Uterus (tissue), 4 donors: ENCODE results near the gene C14orf132. TPM values are rescaled to one million over a fixed set of nuclear protein-coding genes. Genes with fewer than 3 reads are reported as not detected.
"Not testable (repeated sequence)": the region's sequence is repeated elsewhere in the genome, so short reads cannot be mapped to it uniquely, and the experiment has no call there.

ENCODE experiments used
- DNase-seq, 2 donors: peaks; one replicate each; pipeline ENCODE4 v3.0.0-alpha.2; 2019 to 2020
- H3K27ac ChIP-seq, 2 donors: fragments of 200-600 bp; sonication (generic); 1 replicate in 1 of 2; 2 replicates in 1 of 2; pipeline ENCODE4 v1.5.1; 2016 to 2018
- H3K27me3 ChIP-seq, 2 donors: fragments of 200-600 bp; sonication (generic); one replicate each; pipeline ENCODE4 v1.5.1; 2018 to 2019; ENCODE audit warnings: control low read depth in 1 of 2
- H3K36me3 ChIP-seq, 2 donors: fragments of 200-600 bp; sonication (generic); one replicate each; pipeline ENCODE4 v1.5.1; 2019; ENCODE audit warnings: control low read depth in 1 of 2
- H3K4me1 ChIP-seq, 2 donors: fragments of 200-600 bp; sonication (generic); one replicate each; pipeline ENCODE4 v1.5.1; 2018 to 2019; ENCODE audit warnings: control low read depth in 1 of 2
- H3K4me3 ChIP-seq, 2 donors: fragments of 200-600 bp; sonication (generic); 1 replicate in 1 of 2; 2 replicates in 1 of 2; pipeline ENCODE4 v1.5.1; 2018 to 2019; ENCODE audit warnings: mild to moderate bottlenecking in 1 of 2
- H3K9me3 ChIP-seq, 2 donors: fragments of 200-600 bp; sonication (generic); one replicate each; pipeline ENCODE4 v1.5.1; 2019; ENCODE audit warnings: control low read depth in 1 of 2
- CTCF ChIP-seq, 4 experiments: fragments of 200-600 bp in 2 of 4; fragments of 450-650 bp in 2 of 4; sonication (generic) in 2 of 4; IDR thresholded peaks; one replicate each; pipeline ENCODE4 v1.5.1; 2016 to 2019; ENCODE audit warnings: antibody characterized with exemption in 4 of 4, mild to moderate bottlenecking in 2 of 4, moderate library complexity in 1 of 4
- POLR2A ChIP-seq, 2 donors: fragments of 450-650 bp; IDR thresholded peaks; one replicate each; pipeline ENCODE4 v1.6.1; 2016; ENCODE audit warnings: antibody characterized with exemption in 2 of 2, mild to moderate bottlenecking in 1 of 2, moderate library complexity in 1 of 2
- intact Hi-C: fragments of 100-400 bp; cut with DNase I; formaldehyde crosslinking; loops from one replicate; pipeline ENCODE4 v1.15.1; 2023; ENCODE audit warnings: low total_unique reads
- total RNA-seq, 4 donors: library from RNA; depleted of rRNA in 3 of 4; stranded (reverse); fragments of >200 nt in 3 of 4; gene quantifications; one replicate each; pipeline versions ENCODE4 v1.1.0 to v1.2.4, GENCODE V29; 2014 to 2023
- donor health status: DM: yes; HTN: yes; CAD: no.

Gene C14orf132
- total RNA-seq, 4 donors from 2014 or later: 10.5 to 60.1 (median 16.0) TPM

GRCh38 chr14:96001866-96002497 is 37.2 kb upstream of the C14orf132 start:
- no peaks in the 10 kb centered on the region for H3K9me3 ChIP-seq
- H3K4me1 ChIP-seq: no peaks in the 10 kb centered on the region
- no peak overlapping the region for H3K27ac ChIP-seq
- intact Hi-C loops: no loop called here
- no peaks in the 10 kb centered on the region for H3K27me3 ChIP-seq
- no peak for TF ChIP-seq POLR2A (IDR thresholded peaks at IDR 0.05)
- TF ChIP-seq CTCF (IDR thresholded peaks at IDR 0.05): no peak
- DNase-seq: no peak
- H3K36me3 ChIP-seq: no peaks in the 10 kb centered on the region
- H3K4me3 ChIP-seq: no peak overlapping the region

- no peaks in the 10 kb centered on the region for H3K9me3 ChIP-seq
- H3K36me3 ChIP-seq: no peaks in the 10 kb centered on the region
- intact Hi-C loops: no loop called here
- no peak overlapping the region for H3K4me3 ChIP-seq
- TF ChIP-seq POLR2A (IDR thresholded peaks at IDR 0.05) (no peak), CTCF (IDR thresholded peaks at IDR 0.05) (no peak)
- no peak overlapping the region for H3K27ac ChIP-seq
- no peak for DNase-seq
- no peaks in the 10 kb centered on the region for H3K27me3 ChIP-seq
- H3K4me1 ChIP-seq: no peaks in the 10 kb centered on the region
Observed at GRCh38 chr14:96002498-96002884, 36.7 kb upstream of the C14orf132 start.

- no peak overlapping the region for H3K4me3 ChIP-seq
- no peaks in the 10 kb centered on the region for H3K36me3 ChIP-seq
- intact Hi-C loops: no loop called here
- DNase-seq: no peak
- no peaks in the 10 kb centered on the region for H3K27me3 ChIP-seq
- H3K27ac ChIP-seq: no peak overlapping the region
- H3K9me3 ChIP-seq: peaks cover 0 to 15% of the 10 kb centered on the region in 2 donors
- no peak for TF ChIP-seq POLR2A (IDR thresholded peaks at IDR 0.05)
- no peak for TF ChIP-seq CTCF (IDR thresholded peaks at IDR 0.05)
- H3K4me1 ChIP-seq: no peaks in the 10 kb centered on the region
Observed at GRCh38 chr14:96011131-96011530, 28.0 kb upstream of the C14orf132 start.

GRCh38 chr14:96011607-96012006 is 27.6 kb upstream of the C14orf132 start:
- H3K27ac ChIP-seq: no peak overlapping the region
- H3K36me3 ChIP-seq: no peaks in the 10 kb centered on the region
- intact Hi-C loops: no loop called here
- H3K4me1 ChIP-seq: no peaks in the 10 kb centered on the region
- no peak for DNase-seq
- H3K4me3 ChIP-seq: no peak overlapping the region
- no peak for TF ChIP-seq POLR2A (IDR thresholded peaks at IDR 0.05)
- TF ChIP-seq CTCF (IDR thresholded peaks at IDR 0.05): no peak
- H3K27me3 ChIP-seq: no peaks in the 10 kb centered on the region
- peaks cover 0 to 15% of the 10 kb centered on the region in 2 donors for H3K9me3 ChIP-seq

- H3K4me1 ChIP-seq, H3K4me3 ChIP-seq, intact Hi-C loops, H3K27me3 ChIP-seq, DNase-seq, H3K36me3 ChIP-seq, H3K27ac ChIP-seq: not testable (repeated sequence)
- peaks cover 0 to 15% of the 10 kb centered on the region in 2 donors for H3K9me3 ChIP-seq
Observed at GRCh38 chr14:96012757-96013156, 26.4 kb upstream of the C14orf132 start.

- DNase-seq: no peak
- H3K4me3 ChIP-seq: no peak overlapping the region
- H3K27me3 ChIP-seq: no peaks in the 10 kb centered on the region
- H3K27ac ChIP-seq: no peak overlapping the region
- intact Hi-C loops: no loop called here
- H3K4me1 ChIP-seq: no peaks in the 10 kb centered on the region
- H3K36me3 ChIP-seq: no peaks in the 10 kb centered on the region
- TF ChIP-seq POLR2A (IDR thresholded peaks at IDR 0.05): no peak
- no peak for TF ChIP-seq CTCF (IDR thresholded peaks at IDR 0.05)
- peaks cover 0 to 15% of the 10 kb centered on the region in 2 donors for H3K9me3 ChIP-seq
Observed at GRCh38 chr14:96014176-96014575, 25.0 kb upstream of the C14orf132 start.
